ENCODE measurements around the gene CDK13. TPM values are rescaled to one million over a fixed set of nuclear protein-coding genes. Genes with fewer than 3 reads are reported as not detected.
A peak's percentile ranks its signal among the peaks of the same experiment; 100 is the strongest.

The CDK13 gene
- total RNA-seq, 1 donor from 2014 or later, result 50.2 TPM

DNA sequence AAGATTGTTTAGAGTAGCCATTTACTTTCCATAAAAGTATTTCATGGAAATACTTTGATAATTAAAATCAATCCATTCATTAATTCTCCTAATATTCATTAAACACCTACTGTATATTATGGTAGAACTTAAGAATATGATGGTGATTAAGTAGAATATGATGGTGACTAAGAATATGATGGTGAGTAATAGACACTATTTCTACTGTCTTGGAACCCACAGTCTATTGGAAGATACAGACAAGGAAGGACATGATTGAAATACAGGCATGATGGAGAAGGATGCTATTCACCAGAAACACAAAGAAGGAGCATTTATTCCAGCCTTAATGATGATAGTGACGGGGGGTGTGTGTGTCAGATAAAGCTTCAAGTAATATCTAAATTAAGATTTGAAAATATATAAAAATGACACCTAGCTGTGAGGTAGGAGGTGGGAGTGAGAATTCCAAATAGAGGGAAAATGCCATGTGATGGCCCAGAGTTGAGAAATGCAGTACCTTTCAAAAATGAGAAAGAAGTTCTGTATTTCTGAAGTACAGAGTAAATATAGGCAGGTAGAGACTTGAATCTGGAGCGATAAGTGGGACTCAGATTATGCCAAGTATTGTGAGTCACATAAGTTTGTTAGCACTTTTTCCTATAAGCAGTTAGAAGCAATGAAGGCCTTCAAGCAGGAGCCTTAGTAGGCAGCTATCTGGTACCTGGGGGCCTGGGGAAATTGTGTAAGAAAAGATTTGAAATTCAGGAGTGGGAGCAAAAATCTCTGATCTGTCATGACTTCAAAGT lies 12.5 kb upstream of the CDK13 start:
- no peak overlapping the region for H3K27ac Mint-ChIP-seq (ENCODE audit: unreplicated experiment)
- H3K9me3 Mint-ChIP-seq, result peaks cover 3% of the 10 kb centered on the region
- H3K27me3 Mint-ChIP-seq (ENCODE audit: low read depth), result no peaks in the 10 kb centered on the region
- no peak for DNase-seq (ENCODE audit: low read depth, low spot score)
- TF ChIP-seq, protein P1, sequence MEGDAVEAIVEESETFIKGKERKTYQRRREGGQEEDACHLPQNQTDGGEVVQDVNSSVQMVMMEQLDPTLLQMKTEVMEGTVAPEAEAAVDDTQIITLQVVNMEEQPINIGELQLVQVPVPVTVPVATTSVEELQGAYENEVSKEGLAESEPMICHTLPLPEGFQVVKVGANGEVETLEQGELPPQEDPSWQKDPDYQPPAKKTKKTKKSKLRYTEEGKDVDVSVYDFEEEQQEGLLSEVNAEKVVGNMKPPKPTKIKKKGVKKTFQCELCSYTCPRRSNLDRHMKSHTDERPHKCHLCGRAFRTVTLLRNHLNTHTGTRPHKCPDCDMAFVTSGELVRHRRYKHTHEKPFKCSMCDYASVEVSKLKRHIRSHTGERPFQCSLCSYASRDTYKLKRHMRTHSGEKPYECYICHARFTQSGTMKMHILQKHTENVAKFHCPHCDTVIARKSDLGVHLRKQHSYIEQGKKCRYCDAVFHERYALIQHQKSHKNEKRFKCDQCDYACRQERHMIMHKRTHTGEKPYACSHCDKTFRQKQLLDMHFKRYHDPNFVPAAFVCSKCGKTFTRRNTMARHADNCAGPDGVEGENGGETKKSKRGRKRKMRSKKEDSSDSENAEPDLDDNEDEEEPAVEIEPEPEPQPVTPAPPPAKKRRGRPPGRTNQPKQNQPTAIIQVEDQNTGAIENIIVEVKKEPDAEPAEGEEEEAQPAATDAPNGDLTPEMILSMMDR (conservative IDR thresholded peaks at IDR 0.05), result no peak
- peaks cover 13% of the 10 kb centered on the region for H3K4me1 Mint-ChIP-seq
- no peak overlapping the region for H3K4me3 Mint-ChIP-seq
- peaks cover 2% of the 10 kb centered on the region for H3K36me3 Mint-ChIP-seq (ENCODE audit: low read depth)

DNA sequence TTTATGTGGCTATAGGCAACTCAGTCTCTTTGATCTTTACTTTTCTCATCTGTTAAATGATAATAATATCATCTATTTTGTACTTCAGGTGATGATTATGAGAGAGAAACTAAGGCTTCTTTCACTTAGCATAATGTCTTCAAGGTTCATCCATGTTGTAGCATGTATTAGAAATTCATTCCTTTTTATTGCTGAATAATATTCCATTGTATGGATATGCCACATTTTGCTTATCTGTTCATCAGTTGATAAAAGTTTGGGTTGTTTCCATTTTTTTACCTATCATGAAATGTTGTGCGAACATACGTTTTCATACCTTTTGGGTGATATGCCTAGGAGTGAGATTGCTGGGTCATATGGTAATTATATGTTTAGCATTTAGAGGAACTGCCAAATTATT lies 7.2 kb upstream of the CDK13 start:
- no peak overlapping the region for H3K4me3 Mint-ChIP-seq
- no peak overlapping the region for H3K27ac Mint-ChIP-seq (ENCODE audit: unreplicated experiment)
- H3K9me3 Mint-ChIP-seq, result peaks cover 3% of the 10 kb centered on the region
- H3K4me1 Mint-ChIP-seq, result peaks cover 4% of the 10 kb centered on the region
- no peaks in the 10 kb centered on the region for H3K27me3 Mint-ChIP-seq (ENCODE audit: low read depth)
- no peak for DNase-seq (ENCODE audit: low read depth, low spot score)
- TF ChIP-seq, protein P1 (conservative IDR thresholded peaks at IDR 0.05), result no peak
- H3K36me3 Mint-ChIP-seq (ENCODE audit: low read depth), result peaks cover 2% of the 10 kb centered on the region

DNA sequence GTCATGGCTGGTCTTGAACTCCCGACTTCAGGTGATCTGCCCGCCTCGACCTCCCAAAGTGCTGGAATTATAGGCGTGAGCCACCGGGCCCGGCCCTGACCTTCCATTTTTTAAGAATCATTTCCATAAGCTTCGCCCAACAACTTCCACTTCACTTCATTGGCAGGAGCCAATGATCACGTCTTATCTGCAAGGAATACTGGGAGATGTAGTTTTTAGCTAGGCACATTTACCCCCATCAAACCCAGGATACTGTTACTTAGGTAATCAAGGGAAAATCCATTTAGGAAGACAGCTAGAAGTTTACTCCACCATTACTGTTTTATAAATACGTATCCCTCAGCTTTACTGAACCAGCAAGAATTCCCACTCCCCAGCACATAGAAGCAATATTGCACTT lies 3.4 kb upstream of the CDK13 start:
- H3K27ac Mint-ChIP-seq (ENCODE audit: unreplicated experiment), result no peak overlapping the region
- H3K27me3 Mint-ChIP-seq (ENCODE audit: low read depth), result no peaks in the 10 kb centered on the region
- TF ChIP-seq, protein P1 (conservative IDR thresholded peaks at IDR 0.05), result no peak
- H3K4me1 Mint-ChIP-seq, result peaks cover 19% of the 10 kb centered on the region
- H3K36me3 Mint-ChIP-seq (ENCODE audit: low read depth), result peaks cover 3% of the 10 kb centered on the region
- H3K4me3 Mint-ChIP-seq, result peak overlapping the region; percentile 10
- DNase-seq (ENCODE audit: low read depth, low spot score), result no peak
- H3K9me3 Mint-ChIP-seq, result peaks cover 3% of the 10 kb centered on the region

DNA sequence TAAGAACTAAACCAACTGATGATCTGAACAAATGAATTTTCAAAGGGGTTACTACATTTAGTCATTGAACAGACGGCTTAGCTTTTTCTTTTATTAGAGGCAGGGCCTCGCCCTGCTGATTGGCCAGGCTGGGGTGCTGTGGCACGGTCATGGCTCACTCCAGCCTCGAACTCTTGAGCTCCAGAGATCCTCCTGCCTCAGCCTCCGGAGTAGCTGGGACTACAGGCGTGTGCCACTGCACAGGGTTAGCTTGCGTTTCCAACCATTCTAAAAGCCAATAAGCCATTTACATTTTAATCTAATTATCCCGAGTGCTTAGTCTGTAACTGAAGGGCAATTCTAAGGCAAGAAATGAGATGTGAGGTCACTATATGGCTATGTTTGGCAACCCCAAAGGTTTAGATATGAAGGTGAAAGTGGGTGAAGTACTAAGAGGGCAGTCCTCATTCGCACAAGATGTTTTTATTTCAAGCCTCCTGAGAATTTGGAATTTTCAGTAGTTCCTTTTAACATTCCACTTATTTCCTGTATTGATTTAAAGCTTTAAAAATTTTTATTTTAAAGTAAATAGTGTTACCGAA lies 1.6 kb upstream of the CDK13 start:
- peak overlapping the region; percentile 100 for H3K4me3 Mint-ChIP-seq
- no peak for DNase-seq (ENCODE audit: low read depth, low spot score)
- peaks cover 2% of the 10 kb centered on the region for H3K36me3 Mint-ChIP-seq (ENCODE audit: low read depth)
- H3K27ac Mint-ChIP-seq (ENCODE audit: unreplicated experiment), result peak overlapping the region; percentile 92
- no peaks in the 10 kb centered on the region for H3K27me3 Mint-ChIP-seq (ENCODE audit: low read depth)
- no peaks in the 10 kb centered on the region for H3K9me3 Mint-ChIP-seq
- TF ChIP-seq, protein P1 (conservative IDR thresholded peaks at IDR 0.05), result no peak
- peaks cover 30% of the 10 kb centered on the region for H3K4me1 Mint-ChIP-seq

DNA sequence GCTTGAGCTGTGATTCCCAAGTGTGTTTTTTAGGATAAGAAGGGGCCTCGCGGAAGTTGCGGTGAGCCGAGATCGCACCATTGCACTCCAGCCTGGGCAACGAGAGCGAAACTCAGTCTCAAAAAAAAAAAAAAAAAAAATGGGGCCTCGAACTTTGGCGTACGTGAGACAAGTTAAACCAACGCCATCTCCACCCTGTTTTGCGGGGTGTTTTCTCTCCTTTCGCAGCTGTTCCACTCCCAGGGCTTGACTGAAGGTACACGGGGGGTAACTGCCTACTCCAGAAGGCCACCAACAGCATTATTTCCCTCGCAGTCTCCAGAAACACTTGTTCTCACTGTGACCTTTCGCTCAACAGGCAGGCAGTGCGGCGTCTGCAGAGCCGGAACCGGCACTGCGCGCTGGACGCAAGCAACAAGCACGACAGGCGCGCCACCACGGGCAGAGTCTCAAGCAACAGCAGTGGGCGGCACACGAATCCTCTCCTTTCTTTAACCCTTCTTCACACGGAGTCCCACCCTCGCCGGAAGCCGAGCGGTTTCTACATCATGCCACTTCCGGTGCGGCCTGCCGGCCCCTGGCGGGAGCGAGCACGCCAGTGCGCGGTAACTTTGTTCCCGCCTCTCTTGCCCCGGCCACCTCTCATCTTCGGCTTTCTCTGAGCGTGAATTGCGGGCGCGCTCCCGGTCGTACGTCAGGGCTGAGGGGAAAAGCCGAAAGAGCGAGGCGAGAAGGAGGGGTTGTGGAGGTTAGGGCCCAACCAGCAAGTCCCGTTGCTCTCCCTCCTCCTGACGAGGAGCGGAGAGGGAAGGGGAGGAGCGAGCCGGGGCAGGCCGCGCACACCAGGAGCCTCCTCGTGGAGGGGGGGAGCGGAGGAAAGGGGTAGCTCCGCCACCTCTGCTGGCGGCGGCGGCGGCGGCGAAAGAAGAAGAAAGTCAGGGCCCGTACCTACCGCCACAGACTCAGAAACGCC lies 814 bp upstream of the CDK13 start:
- H3K9me3 Mint-ChIP-seq, result no peaks in the 10 kb centered on the region
- H3K27me3 Mint-ChIP-seq (ENCODE audit: low read depth), result no peaks in the 10 kb centered on the region
- peaks cover 37% of the 10 kb centered on the region for H3K4me1 Mint-ChIP-seq
- H3K27ac Mint-ChIP-seq (ENCODE audit: unreplicated experiment), result peak overlapping the region; percentile 100
- H3K4me3 Mint-ChIP-seq, result peak overlapping the region; percentile 100
- TF ChIP-seq, protein P1 (conservative IDR thresholded peaks at IDR 0.05), result no peak
- DNase-seq (ENCODE audit: low read depth, low spot score), result peak; percentile 89
- peaks cover 2% of the 10 kb centered on the region for H3K36me3 Mint-ChIP-seq (ENCODE audit: low read depth)
